A549 (cell line): ENCODE results near the gene ZWILCH. TPM values are rescaled to one million over a fixed set of nuclear protein-coding genes. Genes with fewer than 3 reads are reported as not detected.

ENCODE experiments used
- ATAC-seq, 2 experiments: fragments of 200-7000 bp in 1 of 2; fragments of >200 bp in 1 of 2; cut with Nextera tagmentation in 1 of 2; cut with Tn5 transposase in 1 of 2; 3 replicates each; pipeline versions ENCODE4 v1.8.0 to v1.9.1; 2018 to 2020; ENCODE audit warnings: mild to moderate bottlenecking in 1 of 2, moderate library complexity in 1 of 2
- CTCF ChIA-PET: fragments of 300-600 bp; sonication (Branson Sonifier 250); formaldehyde crosslinking; extraction: SDS; loops from one replicate; lab custom pipeline; 2021; ENCODE audit warnings: antibody characterized with exemption, inconsistent platforms; lab: Yijun Ruan, JAX
- POLR2A ChIA-PET: fragments of 350-600 bp; formaldehyde crosslinking; extraction: SDS; loops from one replicate; lab custom pipeline; 2021; ENCODE audit warnings: antibody characterized with exemption, inconsistent platforms; lab: Yijun Ruan, JAX
- DNase-seq, 2 experiments: peaks; one replicate each; pipeline versions ENCODE4 v3.0.0 to v3.0.0-alpha.2; 2011 to 2016; ENCODE audit warnings: low read depth in 1 of 2, low spot score in 1 of 2
- FAIRE-seq: peaks from 2 replicates; lab custom pipeline; 2011; peaks lifted over from hg19 to GRCh38; lab: Jason Lieb, UNC
- H3K27ac ChIP-seq, 2 experiments: fragments of >200 bp; sonication (Bioruptor Twin); formaldehyde crosslinking; 3 replicates each; pipeline ENCODE4 v1.5.1; 2016 to 2017
- H3K4me1 ChIP-seq: fragments of >200 bp; sonication (Bioruptor Twin); formaldehyde crosslinking; 3 replicates; pipeline ENCODE4 v1.6.1; 2016
- H3K4me2 ChIP-seq: fragments of >200 bp; sonication (Bioruptor Twin); formaldehyde crosslinking; 3 replicates; pipeline ENCODE4 v1.6.1; 2016
- H3K4me3 ChIP-seq: fragments of >200 bp; sonication (Bioruptor Twin); formaldehyde crosslinking; 3 replicates; pipeline ENCODE4 v1.5.1; 2016
- H3K9me3 ChIP-seq: fragments of >200 bp; sonication (Bioruptor Twin); formaldehyde crosslinking; 3 replicates; pipeline ENCODE4 v1.6.1; 2016
- BHLHE40 ChIP-seq: IDR thresholded peaks from 2 replicates; pipeline ENCODE4 v1.6.1; 2012; ENCODE audit warnings: low read depth, low read length, inconsistent platforms
- CHD2 ChIP-seq: fragments of 150-350 bp; IDR thresholded peaks from 2 replicates; pipeline ENCODE4 v1.6.1; 2014; ENCODE audit warnings: low read length; ENCODE audit not compliant: partially characterized antibody
- CHD4 ChIP-seq: fragments of 200-600 bp; sonication (generic); IDR thresholded peaks from 2 replicates; pipeline ENCODE4 v1.6.1; 2016; ENCODE audit warnings: antibody characterized with exemption, mild to moderate bottlenecking, borderline replicate concordance
- CTCF ChIP-seq: fragments of >200 bp; sonication (Bioruptor Twin); formaldehyde crosslinking; IDR thresholded peaks from 3 replicates; pipeline ENCODE4 v1.5.1; 2016
- EHMT2 ChIP-seq: fragments of 200-600 bp; sonication (generic); IDR thresholded peaks from 2 replicates; pipeline ENCODE4 v1.6.1; 2016; ENCODE audit warnings: antibody characterized with exemption, low read depth, mild to moderate bottlenecking, moderate library complexity
- FOSL2 ChIP-seq, 2 experiments: fragments of 450-650 bp in 1 of 2; fragments of >200 bp in 1 of 2; sonication (Bioruptor Twin) in 1 of 2; formaldehyde crosslinking; IDR thresholded peaks; 2 replicates each; pipeline versions ENCODE4 v1.5.0 to v1.6.1; 2016 to 2020; ENCODE audit warnings: mild to moderate bottlenecking in 1 of 2, moderate library complexity in 1 of 2
- FOXS1 ChIP-seq: fragments of 250-450 bp; sonication (Bioruptor Pico); IDR thresholded peaks from 2 replicates; pipeline ENCODE4 v1.5.0; 2020; ENCODE audit warnings: mild to moderate bottlenecking, moderate library complexity
- GATA3 ChIP-seq: IDR thresholded peaks from 2 replicates; pipeline ENCODE4 v1.6.1; 2012; ENCODE audit warnings: borderline replicate concordance
- HES2 ChIP-seq: fragments of >200 bp; sonication (Bioruptor Twin); formaldehyde crosslinking; IDR thresholded peaks from 2 replicates; pipeline ENCODE4 v1.6.1; 2016
- HMGXB4 ChIP-seq: fragments of 250-450 bp; sonication (Bioruptor Pico); IDR thresholded peaks from 2 replicates; pipeline ENCODE4 v1.5.0; 2021; ENCODE audit warnings: mild to moderate bottlenecking, moderate library complexity, borderline replicate concordance
- JUNB ChIP-seq: fragments of >200 bp; sonication (Bioruptor Twin); formaldehyde crosslinking; IDR thresholded peaks from 2 replicates; pipeline ENCODE4 v1.6.1; 2016
- KDM1A ChIP-seq: fragments of 200-600 bp; sonication (generic); IDR thresholded peaks from 2 replicates; pipeline ENCODE4 v1.6.1; 2016; ENCODE audit warnings: low read depth, mild to moderate bottlenecking
- KDM5A ChIP-seq: fragments of 200-600 bp; sonication (generic); IDR thresholded peaks from 2 replicates; pipeline ENCODE4 v1.6.1; 2016; ENCODE audit warnings: antibody characterized with exemption, mild to moderate bottlenecking
- MYC ChIP-seq: IDR thresholded peaks from 2 replicates; pipeline ENCODE4 v1.6.1; 2012; ENCODE audit warnings: mild to moderate bottlenecking, inconsistent platforms, low read length, improper control_type of control experiment, borderline replicate concordance
- RCOR1 ChIP-seq: fragments of 150-350 bp; IDR thresholded peaks from 2 replicates; pipeline ENCODE4 v1.6.1; 2014; ENCODE audit warnings: antibody characterized with exemption, low read length, low read depth
- REST ChIP-seq: fragments of 200-600 bp; sonication (generic); IDR thresholded peaks from 2 replicates; pipeline ENCODE4 v1.6.1; 2016; ENCODE audit warnings: antibody characterized with exemption, mild to moderate bottlenecking, moderate library complexity
- RFX5 ChIP-seq: fragments of 450-650 bp; IDR thresholded peaks from 2 replicates; pipeline ENCODE4 v1.7.1; 2014; ENCODE audit warnings: antibody characterized with exemption, mild to moderate bottlenecking, moderate library complexity
- SMC3 ChIP-seq: fragments of >200 bp; sonication (Bioruptor Twin); formaldehyde crosslinking; IDR thresholded peaks from 3 replicates; pipeline ENCODE4 v1.6.1; 2018; ENCODE audit warnings: inconsistent platforms
- SREBF2 ChIP-seq: fragments of 450-650 bp; IDR thresholded peaks from 2 replicates; pipeline ENCODE4 v1.6.1; 2014; ENCODE audit warnings: mild to moderate bottlenecking, moderate library complexity
- ZC3H11A ChIP-seq: fragments of 450-650 bp; IDR thresholded peaks from 2 replicates; pipeline ENCODE4 v1.6.1; 2014; ENCODE audit warnings: antibody characterized with exemption, mild to moderate bottlenecking
- WGBS: methylation state at CpG from one replicate; pipeline ENCODE4 v1.1.6; 2017; ENCODE audit errors: missing lambda C conversion rate; 5-methylcytosine and 5-hydroxymethylcytosine counted together
- polyA plus RNA-seq, 4 experiments: library from polyadenylated mRNA; depleted of rRNA in 3 of 4; stranded (reverse); fragments of >200 nt; fragmentation: RNase III in 1 of 4; extraction: RNeasy Plus Mini Kit Qiagen cat#74134 plus additional on column Dnase treatment in 1 of 4; gene quantifications; 2 replicates in 3 of 4; 3 replicates in 1 of 4; pipeline ENCODE4 v1.2.3, GENCODE V29; 2011 to 2017

The ZWILCH gene
- polyA plus RNA-seq, 2 of the 4 experiments (the other 2 are of a cell fraction) = 49.4 to 70.9 TPM

- TF ChIP-seq REST = no peak
- TF ChIP-seq, all 56 proteins: peak for 3
These were observed 61.9 kb downstream of the ZWILCH start (continued) for GRCh38 chr15:66566963-66567531.

- ChIA-PET POLR2A (no interaction called here), CTCF (interaction anchor here (0.5 to 5.9 kb wide), 21 partner anchors 11 to 296 kb away, joined by 3 to 93 read pairs (median 6); partner anchors contain the start of gene SNAPC5)
- Histone ChIP-seq H3K4me2 (no peak overlapping the region), H3K4me3 (no peak overlapping the region), H3K4me1 (no peaks in the 10 kb centered on the region), H3K27ac (no peak overlapping the region), H3K9me3 (no peaks in the 10 kb centered on the region)
- DNase-seq = no peak
- TF ChIP-seq GATA3 (no peak), JUNB (no peak), HES2 (no peak), FOXS1 (CRISPR knock-in tag) (no peak), RCOR1 (no peak), CTCF (no peak), CHD4 (no peak), SMC3 (no peak)
- ATAC-seq = no peak
- no peak for FAIRE-seq
- 85% methylated on average over 7 of the region's 7 CpGs for WGBS
These were observed 62.8 kb downstream of the ZWILCH start for GRCh38 chr15:66567897-66568296.

- no peak overlapping the region for H3K4me3 ChIP-seq
- FAIRE-seq = no peak
- ChIA-PET POLR2A (no interaction called here), CTCF (interaction anchor here (5.2 to 5.9 kb wide), 2 partner anchors 9 to 16 kb away, joined by 88 to 93 read pairs; no protein-coding TSS in a partner anchor)
- 63% methylated on average over 9 of the region's 9 CpGs for WGBS
- no peak overlapping the region for H3K4me2 ChIP-seq
- H3K27ac ChIP-seq = no peak overlapping the region
- ATAC-seq = no peak
- H3K9me3 ChIP-seq = no peaks in the 10 kb centered on the region
- H3K4me1 ChIP-seq = no peaks in the 10 kb centered on the region
- no peak for TF ChIP-seq KDM1A
- TF ChIP-seq CHD2 = no peak
- no peak for TF ChIP-seq ZC3H11A
- no peak for TF ChIP-seq KDM5A
- TF ChIP-seq FOSL2 (IDR thresholded peaks at IDR 0.05) = no peak
- no peak for TF ChIP-seq FOSL2 (CRISPR knock-in tag; IDR thresholded peaks at IDR 0.05)
- TF ChIP-seq EHMT2 = no peak
- TF ChIP-seq MYC = no peak
- no peak for TF ChIP-seq SREBF2
- no peak for TF ChIP-seq FOXS1 (CRISPR knock-in tag)
- no peak for TF ChIP-seq RFX5
- TF ChIP-seq HMGXB4 (CRISPR knock-in tag) = no peak
- TF ChIP-seq BHLHE40 = no peak
- DNase-seq = no peak
These were observed 64.5 kb downstream of the ZWILCH start for GRCh38 chr15:66569461-66570137.
